Measurements from ENCODE around the gene SPDYE9. TPM values are rescaled to one million over a fixed set of nuclear protein-coding genes. Genes with fewer than 3 reads are reported as not detected.
"Not testable (repeated sequence)": the region's sequence is repeated elsewhere in the genome, so short reads cannot be mapped to it uniquely, and the experiment has no call there.

Gene SPDYE9
- polyA plus RNA-seq, 3 donors: not detected

DNA sequence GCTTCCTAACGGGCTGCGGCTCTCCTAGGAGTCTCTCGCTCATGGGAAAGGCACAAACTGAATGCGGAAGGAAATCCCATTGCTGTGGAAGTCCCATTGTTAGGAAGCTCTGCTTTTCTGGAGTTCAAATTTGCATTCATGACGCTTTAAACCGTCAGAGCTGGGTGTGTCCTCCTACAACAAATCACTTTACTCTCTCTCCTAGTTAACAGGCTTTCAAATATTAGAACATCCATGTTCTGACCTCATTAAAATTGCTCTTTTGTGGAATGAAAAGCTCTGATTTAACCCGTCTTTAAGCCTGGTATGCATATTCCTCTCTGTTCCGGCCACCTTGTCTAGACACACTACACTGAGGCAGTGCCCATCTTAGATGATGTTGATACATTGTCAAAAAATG lies 56.2 kb downstream of the SPDYE9 start, which contains the start of gene SPDYE8:
SPDYE8 (minus strand) TSS at position 101 of the 400 bp plus-strand sequence. CDS start 1,800 bp downstream, outside the sequence.
- H3K27ac Mint-ChIP-seq; H3K9ac ChIP-seq (ENCODE audit: insufficient read depth, low read length, poor library complexity, severe bottlenecking); intact Hi-C loops (cut with micrococcal nuclease): not testable (repeated sequence)

More for the DNA sequence above, 56.2 kb downstream of the SPDYE9 start, which contains the start of gene SPDYE8:
- not testable (repeated sequence) for H3K9me3 Mint-ChIP-seq; H3K4me3 ChIP-seq (replicated peaks in 1 of 3; ENCODE audit: low read depth in 2 of 3, low read length in 3 of 3); H3K4me2 ChIP-seq (replicated peaks; ENCODE audit: extremely low read depth, low read length, poor library complexity, severe bottlenecking); H4K20me1 ChIP-seq (ENCODE audit: insufficient read depth, low read length); H2AFZ ChIP-seq (ENCODE audit: insufficient read depth, low read depth, low read length, poor library complexity, severe bottlenecking); H3K9me3 ChIP-seq (replicated peaks in 1 of 2; ENCODE audit: control insufficient read depth in 1 of 2, insufficient read depth in 1 of 2, low read length in 2 of 2); H3K27me3 ChIP-seq (ENCODE audit: control insufficient read depth in 2 of 2, insufficient read depth in 2 of 2, low read length in 2 of 2); H3K27ac ChIP-seq (ENCODE audit: low read depth in 1 of 2, low read length in 2 of 2); H3K4me3 Mint-ChIP-seq; DNase-seq; H3K36me3 ChIP-seq (replicated peaks in 1 of 2; ENCODE audit: control insufficient read depth in 1 of 2, insufficient read depth in 2 of 2, low read length in 2 of 2); H3K27me3 Mint-ChIP-seq (ENCODE audit: low read depth in 3 of 3); H3K4me1 Mint-ChIP-seq; H3K4me1 ChIP-seq (ENCODE audit: control insufficient read depth in 1 of 2, insufficient read depth in 2 of 2, low read length in 2 of 2); H3K79me2 ChIP-seq (ENCODE audit: insufficient read depth, low read length); H3K36me3 Mint-ChIP-seq
- no CpG with 5 or more reads among the region's 8 CpGs for WGBS (ENCODE audit: insufficient coverage)

Small RNA genes within 50 kb of the gene (small RNA-seq; reads per million reads assigned to genes)
- not detected for gene RF00019 (ENCODE audit: insufficient read length, low read depth)

Other genes starting within 250 kb of the SPDYE9 start
- 10 to 100 TPM in 1 of 3 donors, 1 to 10 TPM in 2; 3.4 to 18.8 (median 5.1) TPM for gene POM121, start 160.9 kb downstream of the SPDYE9 start, polyA plus RNA-seq
- gene TRIM74, start 116.6 kb downstream of the SPDYE9 start, polyA plus RNA-seq: under 1 TPM in 1 of 3 donors, not detected in 2; 0.08 TPM
- gene SPDYE8, start 56.3 kb downstream of the SPDYE9 start, polyA plus RNA-seq: not detected
- gene SPDYE11, start 28.1 kb downstream of the SPDYE9 start, polyA plus RNA-seq: not detected
- gene NSUN5, start 222.8 kb upstream of the SPDYE9 start, polyA plus RNA-seq: 10 to 100 TPM; 28.6 to 37.7 (median 31.3) TPM
- not detected for gene TRIM50, start 242.0 kb upstream of the SPDYE9 start, polyA plus RNA-seq
- gene FKBP6, start 242.1 kb upstream of the SPDYE9 start, polyA plus RNA-seq: under 1 TPM in 1 of 3 donors, not detected in 2; 0.17 TPM